ENCODE results near the gene ABCC1.

GRCh38 chr16:15979801-15980200, 30.4 kb downstream of the ABCC1 start:
- no peak for TF ChIP-seq CTCF (IDR thresholded peaks at IDR 0.05)
- TF ChIP-seq ZFX (IDR thresholded peaks at IDR 0.05; ENCODE audit: borderline replicate concordance) = no peak

Measured in 22Rv1 (cell line).